ENCODE measurements around the gene CNTNAP5.

CNTNAP5 gene

DNA sequence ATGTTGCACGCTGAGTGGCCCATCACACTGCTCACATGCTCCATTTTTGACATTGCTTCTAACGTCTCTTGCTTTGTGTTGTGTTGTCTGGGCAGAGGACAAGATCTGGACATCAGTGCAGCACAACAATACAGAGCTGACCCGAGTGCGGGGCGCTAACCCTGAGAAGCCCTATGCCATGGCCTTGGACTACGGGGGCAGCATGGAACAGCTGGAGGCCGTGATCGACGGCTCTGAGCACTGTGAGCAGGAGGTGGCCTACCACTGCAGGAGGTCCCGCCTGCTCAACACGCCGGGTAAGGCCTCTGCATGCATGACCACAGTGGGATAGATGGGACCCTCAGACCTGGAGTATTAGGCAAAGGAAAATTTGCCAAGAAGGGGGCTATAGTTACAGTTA is 622.6 kb downstream of the CNTNAP5 start:
- DNase-seq: no peak

- no peak for DNase-seq
These were observed 623.9 kb downstream of the CNTNAP5 start for GRCh38 chr2:124649001-124649400.

GRCh38 chr2:124652099-124652498 is 627.0 kb downstream of the CNTNAP5 start:
- no peak for DNase-seq

DNA sequence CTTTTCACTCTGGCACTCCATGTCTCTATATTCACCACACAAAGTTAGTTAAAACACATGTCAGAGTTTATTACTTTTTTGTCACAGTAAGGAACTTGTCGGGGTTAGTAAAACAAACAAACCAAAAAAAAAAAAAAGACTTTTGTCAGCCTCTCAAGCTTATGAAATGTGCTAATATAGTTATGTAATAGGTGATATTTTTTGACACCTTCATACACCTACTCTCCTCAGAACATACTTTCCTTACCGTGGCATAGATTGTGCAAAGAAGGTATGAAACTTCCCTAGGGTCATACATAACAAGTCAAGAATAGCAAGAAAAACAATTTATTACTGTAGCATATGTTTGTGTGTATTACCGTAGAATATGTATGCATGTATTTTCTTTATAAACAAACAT is 633.3 kb downstream of the CNTNAP5 start:
- DNase-seq: no peak

- DNase-seq: no peak
These were observed 636.5 kb downstream of the CNTNAP5 start for GRCh38 chr2:124661558-124661957.

DNA sequence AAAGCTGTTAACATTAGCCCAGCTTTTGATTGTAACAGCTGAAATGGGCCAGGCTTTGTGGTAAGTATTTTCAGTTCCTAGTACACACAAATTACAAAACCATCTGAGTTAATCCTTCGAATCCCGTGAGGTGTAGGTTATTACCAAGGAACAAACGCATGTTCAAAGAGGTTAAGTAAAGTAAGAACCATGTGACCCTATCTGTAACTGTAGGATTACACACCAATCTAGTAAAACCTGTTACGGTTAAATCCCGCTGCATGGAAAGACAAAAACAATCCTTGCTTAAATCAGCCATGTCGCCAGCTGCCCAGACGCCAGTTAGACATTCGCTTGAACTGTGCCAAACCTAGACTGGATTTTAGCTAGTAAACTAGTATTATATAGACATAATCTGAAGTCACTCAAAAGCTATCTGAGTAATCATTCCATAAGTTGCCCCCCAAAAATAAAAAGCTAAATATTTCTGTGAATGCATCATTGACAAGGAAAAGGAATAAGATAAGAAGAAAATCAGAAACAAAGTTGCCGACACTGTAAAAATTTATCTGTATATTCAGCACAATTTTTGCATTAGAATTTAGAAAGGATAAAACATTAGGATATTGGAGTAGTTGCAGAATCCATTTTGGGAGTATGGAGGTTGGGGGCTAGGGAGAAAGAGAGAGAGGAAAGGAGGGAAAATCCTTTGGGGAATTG is 638.0 kb downstream of the CNTNAP5 start:
- no peak for DNase-seq

GRCh38 chr2:124663645-124663997 is 638.5 kb downstream of the CNTNAP5 start:
- no peak for DNase-seq

GRCh38 chr2:124664363-124664762 is 639.3 kb downstream of the CNTNAP5 start:
- no peak for DNase-seq

GRCh38 chr2:124666976-124667375 is 641.9 kb downstream of the CNTNAP5 start:
- DNase-seq: no peak

GRCh38 chr2:124668161-124668560 is 643.1 kb downstream of the CNTNAP5 start:
- DNase-seq: no peak

DNA sequence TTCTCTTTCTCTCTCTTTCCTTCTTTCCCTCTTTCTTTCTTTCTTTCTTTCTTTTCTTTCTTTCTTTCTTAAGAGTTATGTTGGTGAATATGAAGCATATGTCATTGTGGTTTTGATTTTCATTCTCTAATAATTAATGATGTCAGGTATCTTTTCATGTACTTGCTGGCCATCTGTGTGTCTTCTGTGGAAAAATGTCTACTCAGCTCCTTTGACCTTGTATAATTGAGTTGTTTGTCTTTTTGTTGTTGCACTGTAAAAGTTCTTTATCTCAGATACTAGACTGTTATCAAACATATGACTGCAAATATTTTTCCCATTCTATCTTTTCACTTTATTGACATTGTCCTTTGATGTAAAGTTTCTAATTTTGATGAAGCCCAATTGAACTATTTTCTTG is 645.1 kb downstream of the CNTNAP5 start:
- DNase-seq: no peak

DNA sequence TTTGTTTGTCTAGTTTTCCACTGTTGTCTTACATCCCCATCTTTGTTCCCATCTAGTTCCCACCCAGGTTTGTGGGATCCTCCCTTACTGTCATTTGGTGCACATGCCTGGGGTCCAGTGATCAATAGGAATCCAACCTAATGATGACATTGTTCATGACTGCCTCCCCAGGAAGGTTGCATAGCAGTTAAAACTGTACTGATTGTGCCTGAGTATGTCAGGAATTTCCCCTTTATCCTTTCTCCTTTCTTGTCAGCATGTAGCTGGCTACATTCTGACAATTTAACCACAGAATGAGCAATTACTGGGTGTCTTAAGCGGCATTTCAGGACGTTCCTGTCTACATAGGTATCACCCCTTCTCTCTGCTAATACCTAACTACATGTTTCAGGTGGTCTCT is 653.0 kb downstream of the CNTNAP5 start:
- no peak for DNase-seq

DNA sequence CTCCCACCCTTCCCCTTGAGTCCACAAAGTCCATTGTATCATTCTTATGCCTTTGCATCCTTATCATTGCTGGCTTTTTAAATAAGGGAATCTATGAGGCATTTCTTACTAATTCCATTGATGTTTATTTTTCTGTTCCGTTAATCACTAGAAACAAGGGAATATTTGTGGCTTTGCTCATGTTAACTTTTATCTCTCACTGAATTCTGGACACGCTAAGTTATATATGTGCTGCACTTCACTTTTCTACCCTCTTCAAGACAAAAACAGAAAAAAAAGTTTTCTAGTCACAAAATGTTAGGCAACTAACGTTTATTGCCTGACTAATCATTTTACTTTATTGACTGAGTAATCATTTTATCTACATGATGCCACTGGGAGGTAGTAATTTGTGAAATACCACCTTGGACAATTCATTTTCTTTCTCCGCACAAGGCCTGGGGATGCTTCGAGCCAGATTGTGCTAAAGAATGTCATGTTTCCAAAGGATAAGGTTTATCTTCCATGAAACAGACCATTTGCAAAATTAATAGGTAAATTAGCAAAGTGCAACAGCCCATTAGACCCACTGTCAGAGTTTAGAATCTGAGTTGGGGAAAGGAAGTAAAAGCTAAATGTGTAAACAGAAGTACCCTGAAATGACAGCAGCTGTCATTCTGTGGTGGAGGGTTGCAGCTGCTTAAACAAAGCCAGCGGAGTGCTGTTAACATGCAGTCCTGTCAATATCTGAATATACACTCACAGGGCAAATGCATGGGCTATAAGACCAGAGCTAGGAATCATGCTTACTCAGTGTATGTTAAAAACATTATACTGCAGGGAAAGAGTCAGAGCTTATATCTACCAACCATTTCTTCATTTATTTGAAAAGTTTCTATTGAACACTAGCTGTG is 658.7 kb downstream of the CNTNAP5 start:
- DNase-seq: peak; percentile 84

DNA sequence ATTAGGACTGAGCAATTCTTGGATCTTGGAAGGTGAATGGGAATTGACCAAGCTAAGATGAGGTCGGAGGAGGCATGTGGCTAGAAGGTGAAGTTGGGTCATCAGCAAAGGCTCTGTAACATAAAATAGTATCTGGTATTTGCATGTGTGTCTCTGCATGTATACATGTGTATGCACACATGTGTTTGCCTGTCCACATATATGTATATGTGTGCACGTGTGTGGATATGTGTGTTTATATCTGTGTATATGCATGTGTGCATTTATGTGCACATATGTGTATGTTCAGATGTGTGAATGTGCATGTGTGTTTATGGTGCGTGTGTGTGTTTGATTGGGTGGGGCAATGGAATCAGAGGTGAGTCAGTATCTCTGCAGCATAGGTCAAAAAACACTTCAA is 664.3 kb downstream of the CNTNAP5 start:
- no peak for DNase-seq

GRCh38 chr2:124692216-124692615 is 667.1 kb downstream of the CNTNAP5 start:
- no peak for DNase-seq

GRCh38 chr2:124692707-124693106 is 667.6 kb downstream of the CNTNAP5 start:
- DNase-seq: no peak

DNA sequence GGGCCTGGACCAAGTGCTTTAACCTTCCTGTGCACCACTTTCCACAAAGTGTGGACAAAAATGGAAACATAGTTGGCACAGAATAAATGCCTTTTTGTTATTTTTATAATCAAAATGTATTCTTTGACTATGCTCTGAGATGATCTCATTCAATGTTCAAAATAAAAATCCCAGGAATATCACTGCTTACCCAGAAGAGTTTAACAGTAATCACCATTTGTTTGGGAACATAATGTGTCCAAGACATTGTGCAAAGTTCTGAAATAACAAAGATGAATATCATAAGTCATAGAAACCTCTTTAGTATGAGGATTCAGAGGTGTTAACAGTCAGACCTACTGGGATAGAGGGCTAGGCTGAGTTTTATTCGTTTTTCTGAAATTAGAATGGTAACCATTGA is 668.1 kb downstream of the CNTNAP5 start:
- DNase-seq: no peak

GRCh38 chr2:124698979-124699565 is 674.0 kb downstream of the CNTNAP5 start:
- no peak for DNase-seq

GRCh38 chr2:124702777-124703176 is 677.7 kb downstream of the CNTNAP5 start:
- DNase-seq: no peak

GRCh38 chr2:124704071-124704925 is 679.2 kb downstream of the CNTNAP5 start:
- DNase-seq: no peak

- no peak for DNase-seq
These were observed 683.6 kb downstream of the CNTNAP5 start for GRCh38 chr2:124708661-124709060.

DNA sequence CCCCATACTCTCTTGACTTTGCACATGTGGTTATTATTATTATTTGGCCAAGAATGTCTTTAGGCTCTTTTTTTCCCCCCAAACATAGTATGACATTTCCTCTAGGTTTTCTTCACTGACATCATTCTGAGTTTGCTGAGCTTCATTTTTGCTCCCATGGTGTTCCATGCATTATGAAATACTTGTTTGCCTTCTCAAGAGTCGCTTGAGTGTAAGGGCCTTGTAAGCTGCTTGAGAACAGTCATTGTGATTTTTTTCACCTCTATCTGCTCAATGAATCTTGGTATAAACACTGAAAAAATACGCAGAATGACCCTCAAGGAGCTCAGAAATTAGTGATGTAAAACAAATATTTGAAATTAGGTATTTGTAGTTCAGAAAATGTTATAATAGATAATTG is 688.9 kb downstream of the CNTNAP5 start:
- no peak for DNase-seq

GRCh38 chr2:124725187-124725586 is 700.1 kb downstream of the CNTNAP5 start:
- no peak for DNase-seq
